Measurements from ENCODE around the gene ASAP2. TPM values are rescaled to one million over a fixed set of nuclear protein-coding genes. Genes with fewer than 3 reads are reported as not detected.

The ASAP2 gene
- polyA plus RNA-seq, 3 donors: 0.08 to 1.1 (median 0.20) TPM

GRCh38 chr2:9189901-9190300 is 16.7 kb upstream of the ASAP2 start:
- H3K27me3 ChIP-seq (ENCODE audit: control insufficient read depth in 2 of 2, insufficient read depth in 2 of 2, low read length in 2 of 2): no peaks in the 10 kb centered on the region
- no peaks in the 10 kb centered on the region for H3K79me2 ChIP-seq (ENCODE audit: insufficient read depth, low read length)
- Mint-ChIP-seq H3K4me3 (no peak overlapping the region), H3K27ac (no peak overlapping the region), H3K27me3 (ENCODE audit: low read depth in 3 of 3) (peaks cover 0 to 4% (median 2%) of the 10 kb centered on the region in 3 donors), H3K36me3 (no peaks in the 10 kb centered on the region), H3K4me1 (peaks cover 31% of the 10 kb centered on the region), H3K9me3 (peaks cover 0 to 5% (median 0%) of the 10 kb centered on the region in 7 donors)
- intact Hi-C loops (cut with micrococcal nuclease): no loop called here
- no peaks in the 10 kb centered on the region for H3K9me3 ChIP-seq (replicated peaks in 1 of 2; ENCODE audit: control insufficient read depth in 1 of 2, insufficient read depth in 1 of 2, low read length in 2 of 2)
- H2AFZ ChIP-seq (ENCODE audit: insufficient read depth, low read depth, low read length, poor library complexity, severe bottlenecking): no peak overlapping the region
- no peak for DNase-seq
- TF ChIP-seq, protein P1, sequence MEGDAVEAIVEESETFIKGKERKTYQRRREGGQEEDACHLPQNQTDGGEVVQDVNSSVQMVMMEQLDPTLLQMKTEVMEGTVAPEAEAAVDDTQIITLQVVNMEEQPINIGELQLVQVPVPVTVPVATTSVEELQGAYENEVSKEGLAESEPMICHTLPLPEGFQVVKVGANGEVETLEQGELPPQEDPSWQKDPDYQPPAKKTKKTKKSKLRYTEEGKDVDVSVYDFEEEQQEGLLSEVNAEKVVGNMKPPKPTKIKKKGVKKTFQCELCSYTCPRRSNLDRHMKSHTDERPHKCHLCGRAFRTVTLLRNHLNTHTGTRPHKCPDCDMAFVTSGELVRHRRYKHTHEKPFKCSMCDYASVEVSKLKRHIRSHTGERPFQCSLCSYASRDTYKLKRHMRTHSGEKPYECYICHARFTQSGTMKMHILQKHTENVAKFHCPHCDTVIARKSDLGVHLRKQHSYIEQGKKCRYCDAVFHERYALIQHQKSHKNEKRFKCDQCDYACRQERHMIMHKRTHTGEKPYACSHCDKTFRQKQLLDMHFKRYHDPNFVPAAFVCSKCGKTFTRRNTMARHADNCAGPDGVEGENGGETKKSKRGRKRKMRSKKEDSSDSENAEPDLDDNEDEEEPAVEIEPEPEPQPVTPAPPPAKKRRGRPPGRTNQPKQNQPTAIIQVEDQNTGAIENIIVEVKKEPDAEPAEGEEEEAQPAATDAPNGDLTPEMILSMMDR (IDR thresholded peaks at IDR 0.05): no peak
- H3K4me3 ChIP-seq (replicated peaks in 1 of 3; ENCODE audit: low read depth in 2 of 3, low read length in 3 of 3): no peak overlapping the region
- no peaks in the 10 kb centered on the region for H3K36me3 ChIP-seq (replicated peaks in 1 of 2; ENCODE audit: control insufficient read depth in 1 of 2, insufficient read depth in 2 of 2, low read length in 2 of 2)
- peaks cover 24 to 25% of the 10 kb centered on the region in 2 donors for H3K4me1 ChIP-seq (ENCODE audit: control insufficient read depth in 1 of 2, insufficient read depth in 2 of 2, low read length in 2 of 2)
- no peak overlapping the region for H3K4me2 ChIP-seq (replicated peaks; ENCODE audit: extremely low read depth, low read length, poor library complexity, severe bottlenecking)
- H3K9ac ChIP-seq (ENCODE audit: insufficient read depth, low read length, poor library complexity, severe bottlenecking): no peak overlapping the region
- 76% methylated on average over 3 of the region's 3 CpGs for WGBS (ENCODE audit: insufficient coverage)
- no peak overlapping the region for H3K27ac ChIP-seq (ENCODE audit: low read depth in 1 of 2, low read length in 2 of 2)
- no peaks in the 10 kb centered on the region for H4K20me1 ChIP-seq (ENCODE audit: insufficient read depth, low read length)

GRCh38 chr2:9191041-9191481 is 15.6 kb upstream of the ASAP2 start:
- H3K27ac ChIP-seq (ENCODE audit: low read depth in 1 of 2, low read length in 2 of 2): peak overlapping the region; percentile 73 to 85
- 65% methylated on average over 9 of the region's 9 CpGs for WGBS (ENCODE audit: insufficient coverage)
- H3K36me3 Mint-ChIP-seq: no peaks in the 10 kb centered on the region
- peaks cover 0 to 5% (median 0%) of the 10 kb centered on the region in 7 donors for H3K9me3 Mint-ChIP-seq
- peaks cover 24 to 25% of the 10 kb centered on the region in 2 donors for H3K4me1 ChIP-seq (ENCODE audit: control insufficient read depth in 1 of 2, insufficient read depth in 2 of 2, low read length in 2 of 2)
- no peaks in the 10 kb centered on the region for H3K27me3 ChIP-seq (ENCODE audit: control insufficient read depth in 2 of 2, insufficient read depth in 2 of 2, low read length in 2 of 2)
- H3K36me3 ChIP-seq (replicated peaks in 1 of 2; ENCODE audit: control insufficient read depth in 1 of 2, insufficient read depth in 2 of 2, low read length in 2 of 2): no peaks in the 10 kb centered on the region
- no peaks in the 10 kb centered on the region for H3K79me2 ChIP-seq (ENCODE audit: insufficient read depth, low read length)
- DNase-seq: no peak
- H3K27me3 Mint-ChIP-seq (ENCODE audit: low read depth in 3 of 3): peaks cover 0 to 5% (median under 1%) of the 10 kb centered on the region in 3 donors
- intact Hi-C loops (cut with micrococcal nuclease): no loop called here
- peak overlapping the region; percentile 66 to 95 (median 90) for H3K27ac Mint-ChIP-seq
- H2AFZ ChIP-seq (ENCODE audit: insufficient read depth, low read depth, low read length, poor library complexity, severe bottlenecking): peak overlapping the region; percentile 8
- peak overlapping the region in 1 of 3 experiments; percentile 4 for H3K4me3 ChIP-seq (replicated peaks in 1 of 3; ENCODE audit: low read depth in 2 of 3, low read length in 3 of 3)
- TF ChIP-seq, protein P1 (IDR thresholded peaks at IDR 0.05): no peak
- peak overlapping the region in 1 of 2 donors; percentile 35 for H3K4me3 Mint-ChIP-seq
- H3K4me2 ChIP-seq (replicated peaks; ENCODE audit: extremely low read depth, low read length, poor library complexity, severe bottlenecking): peak overlapping the region; percentile 56
- H3K9ac ChIP-seq (ENCODE audit: insufficient read depth, low read length, poor library complexity, severe bottlenecking): no peak overlapping the region
- H3K9me3 ChIP-seq (replicated peaks in 1 of 2; ENCODE audit: control insufficient read depth in 1 of 2, insufficient read depth in 1 of 2, low read length in 2 of 2): no peaks in the 10 kb centered on the region
- peaks cover 31% of the 10 kb centered on the region for H3K4me1 Mint-ChIP-seq
- no peaks in the 10 kb centered on the region for H4K20me1 ChIP-seq (ENCODE audit: insufficient read depth, low read length)

All from CD14-positive monocyte (primary cell).